ENCODE measurements around the gene ILKAP. TPM values are rescaled to one million over a fixed set of nuclear protein-coding genes. Genes with fewer than 3 reads are reported as not detected.

Gene ILKAP
- total RNA-seq, 1 donor from 2014 or later = 15.8 TPM

DNA sequence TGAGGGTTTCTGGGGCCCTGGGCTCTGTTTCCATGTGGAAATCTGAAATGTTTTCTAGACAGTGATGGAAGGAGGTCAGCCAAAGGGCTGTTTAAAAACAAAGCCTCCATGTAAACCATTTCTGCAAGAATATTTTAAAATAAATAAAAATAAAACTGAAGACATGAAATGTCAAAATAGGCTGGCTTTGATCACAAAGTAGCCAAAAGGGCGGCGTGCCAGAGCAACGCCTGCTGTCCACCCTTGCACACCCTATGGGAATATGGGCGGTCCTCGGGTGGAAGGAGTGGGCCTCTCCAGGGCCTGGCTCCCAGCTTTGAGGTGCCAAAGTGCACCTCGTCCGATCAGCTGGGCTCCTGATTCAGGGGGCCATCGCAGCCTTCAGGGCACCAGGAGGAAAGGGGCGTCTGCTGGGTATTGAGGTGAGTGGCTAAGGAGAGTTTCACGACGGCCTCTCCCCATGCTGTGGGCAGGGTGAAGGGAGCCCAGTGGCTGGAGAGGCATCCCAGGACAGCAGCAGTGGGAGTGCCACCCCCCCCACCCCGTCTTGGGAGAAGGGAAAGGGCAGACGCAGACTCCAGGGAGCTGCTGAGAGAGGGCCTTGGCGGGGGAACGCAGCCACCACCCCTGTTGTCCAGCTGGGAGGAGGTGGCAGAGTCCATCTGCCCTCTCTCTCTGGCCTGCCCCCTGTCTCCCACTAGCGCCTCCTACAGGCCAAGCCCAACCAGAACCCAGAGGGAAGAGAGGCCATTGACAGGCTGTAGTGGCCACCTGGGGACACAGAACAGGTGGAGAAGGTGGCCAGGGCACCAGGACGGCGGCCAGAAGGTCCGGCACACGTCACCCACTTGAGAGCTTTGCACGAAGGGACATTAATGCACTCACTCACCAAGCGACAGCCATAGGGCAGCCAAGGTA, 50.5 kb downstream of the ILKAP start:
- no peak for DNase-seq (ENCODE audit: low read depth in 2 of 2)

DNA sequence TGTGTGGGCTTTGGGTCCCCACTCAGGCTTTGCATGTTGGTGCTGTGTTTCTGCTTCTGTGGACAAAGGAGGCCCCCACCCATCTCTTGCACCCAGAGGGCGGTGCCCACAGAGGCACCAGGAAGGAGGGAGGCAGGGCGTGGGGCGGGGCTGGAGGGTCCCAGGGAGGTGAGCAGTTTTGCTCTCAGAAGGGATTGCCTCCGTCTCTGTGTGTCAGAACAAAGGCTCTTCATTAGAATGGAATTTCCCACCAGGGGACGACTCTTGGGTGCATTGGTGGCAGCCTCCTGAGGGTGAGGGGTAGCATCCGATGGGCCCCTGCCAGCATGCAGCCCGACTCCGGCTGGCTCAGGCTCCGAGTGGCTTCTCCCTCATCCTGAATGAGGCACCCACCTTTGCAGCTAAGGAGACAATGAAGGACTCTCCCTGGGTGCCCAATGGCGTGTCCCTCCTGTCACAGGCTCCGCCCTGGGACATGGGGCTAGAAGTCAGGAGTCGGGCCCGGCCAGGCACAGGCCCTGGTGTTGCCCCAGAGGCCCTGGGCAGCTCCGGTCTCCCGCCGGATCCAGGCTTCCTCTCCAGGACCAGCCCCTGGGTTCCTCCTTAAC, 51.8 kb downstream of the ILKAP start:
- DNase-seq (ENCODE audit: low read depth in 2 of 2) = no peak

GRCh38 chr2:238151205-238151604, 52.3 kb downstream of the ILKAP start:
- no peak for DNase-seq (ENCODE audit: low read depth in 2 of 2)

DNA sequence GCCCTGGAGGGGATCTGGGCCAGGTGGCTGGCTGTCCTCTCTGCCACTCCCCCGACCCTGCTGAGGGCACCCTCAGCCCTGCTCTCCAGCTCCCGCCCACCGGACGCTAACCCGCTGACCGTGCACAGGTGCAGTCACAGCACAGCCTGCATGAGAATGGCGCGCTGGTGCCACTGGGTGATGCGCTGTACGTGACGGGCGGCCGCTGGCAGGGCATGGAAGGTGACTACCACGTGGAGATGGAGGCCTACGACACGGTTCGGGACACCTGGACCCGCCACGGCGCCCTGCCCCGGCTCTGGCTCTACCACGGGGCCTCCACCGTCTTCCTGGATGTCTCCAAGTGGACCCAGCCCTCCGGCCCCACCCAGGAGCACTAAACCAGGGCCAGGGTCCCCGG, 52.8 kb downstream of the ILKAP start:
- no peak for DNase-seq (ENCODE audit: low read depth in 2 of 2)

DNA sequence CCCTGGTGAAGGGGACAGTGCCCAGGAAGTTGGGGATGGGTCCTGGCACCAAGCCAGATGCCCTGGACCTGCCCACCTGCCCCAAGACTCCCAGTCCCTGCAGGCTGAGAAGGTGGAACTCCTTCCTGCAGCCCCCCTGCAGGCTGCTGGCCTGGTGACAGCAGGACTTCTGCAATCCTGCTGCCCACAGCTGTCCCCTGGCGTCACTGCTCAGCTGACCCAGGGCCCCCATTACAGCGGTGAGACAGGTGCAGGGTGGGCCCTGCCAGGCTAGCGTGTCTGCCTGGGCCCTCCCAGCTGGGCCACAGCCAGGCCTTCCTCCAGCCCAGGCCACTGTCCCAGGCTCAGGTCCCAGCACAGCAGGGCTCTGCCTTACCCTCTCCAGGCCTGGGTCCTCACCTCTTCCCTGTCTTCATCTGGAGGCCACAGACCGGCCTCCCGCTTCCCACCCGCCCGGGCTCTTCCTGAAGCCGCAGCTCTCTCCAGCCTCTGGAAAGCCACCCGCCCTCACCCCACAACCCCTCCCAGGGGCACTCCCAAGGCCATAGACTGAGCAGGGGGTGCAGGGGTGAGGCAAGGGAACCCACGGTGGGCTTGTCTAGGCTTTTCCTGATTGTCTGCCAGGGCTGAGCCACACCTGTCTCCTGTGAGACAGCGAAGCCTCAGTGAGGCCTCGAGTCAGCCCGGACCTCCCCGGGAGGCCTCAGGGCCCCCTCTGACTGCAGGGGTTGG, 53.5 kb downstream of the ILKAP start:
- no peak for DNase-seq (ENCODE audit: low read depth in 2 of 2)

- no peak for DNase-seq (ENCODE audit: low read depth in 2 of 2)
These were observed 54.5 kb downstream of the ILKAP start for GRCh38 chr2:238148981-238149380.

DNA sequence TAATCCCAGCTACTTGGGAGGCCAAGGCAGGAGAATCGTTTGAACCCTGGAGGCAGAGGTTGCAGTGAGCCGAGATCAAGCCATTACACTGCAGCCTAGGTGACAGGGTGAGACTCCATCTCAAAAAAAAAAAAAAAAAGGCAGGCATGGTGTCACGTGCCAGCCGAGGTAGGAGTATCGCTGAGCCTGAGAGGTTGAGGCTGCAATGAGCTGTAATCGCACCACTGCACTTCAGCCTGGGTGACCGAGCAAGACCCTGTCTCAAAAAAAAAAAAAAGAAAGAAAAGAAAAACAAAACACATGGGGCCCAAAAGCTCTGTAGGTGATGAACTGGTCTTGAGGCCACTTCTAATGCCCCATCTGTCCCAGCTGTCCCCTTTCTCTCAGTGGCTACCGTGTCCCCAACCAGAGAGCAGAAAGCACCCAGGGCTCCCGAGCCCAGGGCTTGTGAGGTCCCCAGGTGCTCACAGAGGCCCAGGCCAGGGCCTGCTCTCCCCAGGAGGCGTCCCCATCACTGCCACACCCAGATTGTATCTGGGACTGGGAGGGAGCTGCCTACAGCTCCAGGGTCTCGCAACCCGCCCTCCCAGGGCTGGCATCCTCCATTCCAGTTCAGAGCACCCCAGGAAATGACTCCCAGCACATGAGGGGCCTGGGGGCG, 56.5 kb downstream of the ILKAP start:
- DNase-seq (ENCODE audit: low read depth in 2 of 2) = no peak

DNA sequence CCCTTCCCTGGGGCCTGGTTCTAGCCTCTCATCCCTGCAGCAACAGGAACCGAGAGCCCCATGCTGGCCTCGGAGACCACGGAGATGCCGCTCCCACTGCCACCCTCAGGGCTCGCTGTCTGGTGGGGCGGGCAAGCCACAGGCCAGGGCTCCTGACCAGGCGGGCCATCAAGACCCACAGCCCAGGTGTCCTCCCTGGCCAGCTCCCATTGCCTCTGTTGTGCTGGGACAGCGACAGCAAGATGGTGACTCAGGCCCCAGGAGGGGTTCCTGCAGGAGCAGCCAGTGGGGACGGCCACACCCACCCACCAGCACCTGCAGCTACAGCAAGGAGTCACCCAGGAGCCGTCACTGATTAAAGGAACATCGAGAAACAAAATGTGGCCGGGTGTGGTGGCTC, 57.6 kb downstream of the ILKAP start:
- DNase-seq (ENCODE audit: low read depth in 2 of 2) = no peak

GRCh38 chr2:238145046-238145445, 58.4 kb downstream of the ILKAP start:
- DNase-seq (ENCODE audit: low read depth in 2 of 2) = no peak

- DNase-seq (ENCODE audit: low read depth in 2 of 2) = no peak
These were observed 59.2 kb downstream of the ILKAP start for GRCh38 chr2:238144262-238144661.

DNA sequence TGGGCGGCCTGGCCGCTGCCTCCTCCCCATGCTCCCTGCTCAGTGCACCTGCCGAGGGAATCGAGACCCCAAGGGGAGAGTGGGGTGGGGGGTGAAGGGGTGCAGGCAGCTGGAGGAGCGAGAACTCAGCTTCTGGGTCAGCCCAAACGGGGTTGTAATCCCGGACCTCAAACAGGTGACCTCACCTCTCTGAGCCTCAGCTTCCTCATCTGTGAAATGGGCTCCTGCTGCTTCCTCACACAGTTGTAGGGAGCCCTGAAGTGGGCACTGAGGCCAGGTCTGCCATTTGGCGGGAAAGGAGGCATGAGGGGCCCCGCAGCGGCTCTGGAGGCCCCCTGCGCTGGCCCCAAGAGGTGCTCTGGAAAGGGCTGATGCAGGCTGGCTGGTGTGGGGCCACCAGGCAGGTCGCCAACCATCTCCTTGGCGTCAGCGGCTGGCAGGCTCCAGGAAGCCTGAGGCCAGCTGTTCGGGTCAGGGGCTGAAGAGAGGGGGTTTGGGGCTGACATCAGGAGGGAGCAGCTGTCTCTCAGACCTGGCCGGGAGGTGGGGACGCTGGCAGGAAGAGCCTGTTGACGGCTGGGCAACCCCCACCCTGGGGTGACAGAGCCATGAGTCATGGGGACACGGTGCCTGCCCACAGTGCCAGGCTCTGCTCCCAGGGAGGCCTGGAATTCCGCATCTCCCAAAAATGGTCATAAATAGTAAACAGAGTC, 60.1 kb downstream of the ILKAP start:
- DNase-seq (ENCODE audit: low read depth in 2 of 2) = peak in 1 of 2 donors; percentile 31

DNA sequence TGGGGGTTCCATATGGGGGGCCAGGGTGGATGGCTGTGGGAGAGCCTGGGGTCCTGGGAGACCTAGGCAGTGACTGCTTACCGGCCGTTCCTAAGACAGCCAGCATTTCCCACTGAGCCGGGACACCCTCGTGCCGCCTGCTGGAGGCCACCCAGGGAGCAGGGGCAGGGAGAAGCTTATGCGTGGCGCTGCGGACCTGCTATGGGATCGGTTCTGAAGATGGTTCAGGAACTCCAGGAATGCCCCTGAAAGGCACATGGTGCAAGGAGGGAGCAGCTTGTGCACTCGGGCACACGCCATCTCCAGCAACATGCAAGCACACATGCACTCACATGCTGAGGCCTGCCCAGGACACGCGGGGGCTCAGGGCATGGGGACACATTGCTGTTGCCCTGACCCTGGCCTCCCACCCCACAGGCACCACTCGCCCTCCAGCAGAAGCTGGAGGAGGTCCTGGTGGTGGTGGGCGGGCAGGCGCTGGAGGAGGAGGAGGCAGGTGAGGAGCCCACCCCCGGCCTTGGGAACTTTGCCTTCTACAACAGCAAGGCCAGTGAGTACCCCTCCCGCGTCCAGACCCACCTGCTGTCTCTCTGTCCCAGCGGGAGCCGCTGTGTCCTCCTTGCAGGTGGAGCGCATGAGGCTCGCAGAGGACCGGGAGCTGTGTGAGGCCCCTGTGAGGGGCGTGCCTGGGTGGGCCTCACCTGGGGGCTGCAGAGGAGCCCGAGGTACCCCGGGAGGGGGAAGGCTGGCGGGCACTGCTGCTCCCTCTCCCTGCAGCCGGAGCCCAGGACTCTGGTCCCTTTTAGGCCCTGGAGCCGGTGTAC, 60.9 kb downstream of the ILKAP start:
- DNase-seq (ENCODE audit: low read depth in 2 of 2) = no peak

GRCh38 chr2:238141541-238142318, 61.8 kb downstream of the ILKAP start:
- peak in 1 of 2 donors; percentile 23 for DNase-seq (ENCODE audit: low read depth in 2 of 2)

DNA sequence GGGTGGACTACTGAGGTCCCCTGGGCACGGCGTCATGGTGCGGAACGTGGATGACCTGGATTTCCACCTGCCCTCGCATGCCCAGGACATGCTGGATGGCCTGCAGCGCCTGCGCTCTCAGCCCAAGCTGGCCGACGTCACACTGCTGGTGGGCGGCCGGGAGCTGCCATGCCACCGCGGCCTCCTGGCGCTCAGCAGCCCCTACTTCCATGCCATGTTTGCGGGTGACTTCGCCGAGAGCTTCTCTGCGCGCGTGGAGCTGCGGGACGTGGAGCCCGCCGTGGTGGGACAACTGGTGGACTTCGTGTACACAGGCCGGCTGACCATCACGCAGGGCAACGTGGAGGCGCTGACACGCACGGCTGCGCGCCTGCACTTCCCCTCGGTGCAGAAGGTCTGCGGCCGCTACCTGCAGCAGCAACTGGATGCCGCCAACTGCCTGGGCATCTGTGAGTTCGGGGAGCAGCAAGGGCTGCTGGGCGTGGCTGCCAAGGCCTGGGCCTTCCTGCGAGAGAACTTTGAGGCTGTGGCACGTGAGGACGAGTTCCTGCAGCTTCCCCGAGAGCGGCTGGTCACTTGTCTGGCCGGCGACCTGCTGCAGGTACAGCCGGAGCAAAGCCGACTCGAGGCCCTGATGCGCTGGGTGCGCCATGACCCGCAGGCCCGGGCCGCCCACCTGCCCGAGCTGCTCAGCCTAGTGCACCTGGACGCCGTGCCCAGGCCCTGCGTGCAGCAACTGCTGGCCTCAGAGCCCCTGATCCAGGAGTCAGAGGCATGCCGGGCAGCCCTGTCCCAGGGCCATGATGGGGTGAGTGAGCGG, 62.6 kb downstream of the ILKAP start:
- DNase-seq (ENCODE audit: low read depth in 2 of 2) = no peak

GRCh38 chr2:238140040-238140439, 63.5 kb downstream of the ILKAP start:
- DNase-seq (ENCODE audit: low read depth in 2 of 2) = no peak

GRCh38 chr2:238139196-238140039, 64.1 kb downstream of the ILKAP start:
- no peak for DNase-seq (ENCODE audit: low read depth in 2 of 2)

- no peak for DNase-seq (ENCODE audit: low read depth in 2 of 2)
These were observed 64.9 kb downstream of the ILKAP start, which contains the start of gene KLHL30 for GRCh38 chr2:238138331-238139195. Gene KLHL30, plus strand, starts transcription at chr2:238138668. Its CDS starts 2,087 bp downstream, at chr2:238140755.

All from dermis microvascular lymphatic vessel endothelial cell (primary cell).